ENCODE data around the gene SCRT2. TPM values are rescaled to one million over a fixed set of nuclear protein-coding genes. Genes with fewer than 3 reads are reported as not detected.

SCRT2 gene
- total RNA-seq, 4 donors from 2014 or later: not detected

DNA sequence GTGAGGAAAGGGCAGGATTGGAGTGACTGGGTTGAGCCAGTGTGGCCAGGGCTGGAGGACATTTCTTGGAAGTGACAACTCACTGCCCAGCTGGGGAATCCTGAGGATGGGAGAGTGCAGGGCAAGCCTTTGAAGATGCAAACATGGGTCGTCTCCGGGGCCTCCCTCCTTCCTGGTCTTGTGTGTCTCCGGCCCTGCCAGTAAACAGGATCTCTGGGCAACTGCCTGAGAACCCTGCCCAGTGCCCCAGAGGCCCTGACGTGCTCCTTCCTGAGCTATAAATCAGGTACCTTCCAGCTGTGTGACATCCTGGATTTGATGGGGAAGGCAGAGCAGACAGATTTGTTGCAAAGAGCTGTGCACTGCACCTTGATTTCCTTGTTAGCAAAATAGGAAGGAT, 52.6 kb downstream of the SCRT2 start:
- no peak for DNase-seq (ENCODE audit: low spot score in 2 of 2)
- Histone ChIP-seq H3K4me3 (no peak overlapping the region), H3K36me3 (no peaks in the 10 kb centered on the region), H3K9me3 (no peaks in the 10 kb centered on the region), H3K4me1 (no peaks in the 10 kb centered on the region), H3K27ac (no peak overlapping the region), H3K27me3 (peaks cover 55% of the 10 kb centered on the region)
- no peak for TF ChIP-seq POLR2AphosphoS5 (IDR thresholded peaks at IDR 0.05)
- TF ChIP-seq, protein P1, sequence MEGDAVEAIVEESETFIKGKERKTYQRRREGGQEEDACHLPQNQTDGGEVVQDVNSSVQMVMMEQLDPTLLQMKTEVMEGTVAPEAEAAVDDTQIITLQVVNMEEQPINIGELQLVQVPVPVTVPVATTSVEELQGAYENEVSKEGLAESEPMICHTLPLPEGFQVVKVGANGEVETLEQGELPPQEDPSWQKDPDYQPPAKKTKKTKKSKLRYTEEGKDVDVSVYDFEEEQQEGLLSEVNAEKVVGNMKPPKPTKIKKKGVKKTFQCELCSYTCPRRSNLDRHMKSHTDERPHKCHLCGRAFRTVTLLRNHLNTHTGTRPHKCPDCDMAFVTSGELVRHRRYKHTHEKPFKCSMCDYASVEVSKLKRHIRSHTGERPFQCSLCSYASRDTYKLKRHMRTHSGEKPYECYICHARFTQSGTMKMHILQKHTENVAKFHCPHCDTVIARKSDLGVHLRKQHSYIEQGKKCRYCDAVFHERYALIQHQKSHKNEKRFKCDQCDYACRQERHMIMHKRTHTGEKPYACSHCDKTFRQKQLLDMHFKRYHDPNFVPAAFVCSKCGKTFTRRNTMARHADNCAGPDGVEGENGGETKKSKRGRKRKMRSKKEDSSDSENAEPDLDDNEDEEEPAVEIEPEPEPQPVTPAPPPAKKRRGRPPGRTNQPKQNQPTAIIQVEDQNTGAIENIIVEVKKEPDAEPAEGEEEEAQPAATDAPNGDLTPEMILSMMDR (IDR thresholded peaks at IDR 0.05): no peak
- TF ChIP-seq POLR2A (IDR thresholded peaks at IDR 0.05): no peak
- TF ChIP-seq EP300 (IDR thresholded peaks at IDR 0.05): no peak
- 16% methylated on average over 4 of the region's 4 CpGs for WGBS

DNA sequence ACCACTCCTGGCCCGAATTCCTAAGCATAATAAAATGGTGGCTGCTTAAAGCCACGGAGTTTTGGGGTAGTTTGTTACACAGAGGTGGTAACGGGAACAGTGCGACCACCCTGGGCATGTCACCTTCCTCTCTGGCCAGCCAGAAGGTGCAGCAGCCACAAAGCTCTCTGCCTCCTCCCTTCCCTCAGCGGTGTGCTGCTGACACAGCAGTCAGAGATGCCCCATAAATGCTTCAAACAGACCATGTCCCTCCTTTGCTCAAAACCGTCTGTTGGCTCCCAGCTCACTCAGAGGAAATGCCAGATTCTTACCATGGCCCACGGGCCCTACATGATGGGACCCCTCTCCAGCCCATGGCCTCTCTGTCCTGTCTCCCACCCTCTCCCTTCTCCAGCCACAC, 53.4 kb downstream of the SCRT2 start:
- H3K27ac ChIP-seq: no peak overlapping the region

DNA sequence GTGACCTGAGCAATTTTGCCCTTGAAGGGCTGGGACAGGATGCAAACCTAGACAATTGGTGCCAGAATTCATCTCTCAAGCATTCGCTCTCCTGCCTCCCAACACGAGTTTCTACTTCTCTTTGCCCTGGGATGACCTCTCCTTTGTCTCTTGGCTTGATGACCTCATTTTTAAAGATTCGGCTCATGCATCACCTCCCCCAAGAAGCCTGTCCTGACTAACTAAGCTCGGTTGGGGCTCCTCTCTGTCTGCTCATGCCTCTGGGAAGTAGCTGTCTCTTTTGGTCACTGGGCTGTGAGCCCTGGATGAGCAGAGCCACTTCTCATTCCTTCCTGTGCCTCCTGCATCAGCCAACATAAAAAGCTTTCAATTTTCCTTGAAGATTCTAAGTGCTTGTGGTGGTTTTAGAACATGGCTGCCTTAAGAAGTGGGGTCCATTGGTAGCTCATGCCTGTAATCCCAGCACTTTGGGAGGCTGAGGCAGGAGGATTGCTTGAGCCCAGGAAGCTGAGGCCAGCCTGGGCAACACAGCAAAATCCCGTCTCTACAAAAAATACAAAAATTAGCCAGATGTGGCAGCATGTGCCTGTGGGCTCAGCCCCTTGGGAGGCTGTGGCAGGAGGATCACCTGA, 54.4 kb downstream of the SCRT2 start:
- Histone ChIP-seq H3K36me3 (no peaks in the 10 kb centered on the region), H3K27me3 (peaks cover 68% of the 10 kb centered on the region), H3K4me3 (no peak overlapping the region), H3K9me3 (no peaks in the 10 kb centered on the region), H3K4me1 (no peaks in the 10 kb centered on the region), H3K27ac (no peak overlapping the region)
- WGBS: 45% methylated on average over 5 of the region's 5 CpGs
- no peak for DNase-seq (ENCODE audit: low spot score in 2 of 2)
- TF ChIP-seq POLR2A (IDR thresholded peaks at IDR 0.05) (no peak), EP300 (IDR thresholded peaks at IDR 0.05) (no peak), POLR2AphosphoS5 (IDR thresholded peaks at IDR 0.05) (no peak)
- TF ChIP-seq, protein P1 (IDR thresholded peaks at IDR 0.05): no peak

More for the DNA sequence above, 53.4 kb downstream of the SCRT2 start:
- 62% methylated on average over 2 of the region's 7 CpGs for WGBS
- Histone ChIP-seq H3K9me3 (no peaks in the 10 kb centered on the region), H3K36me3 (no peaks in the 10 kb centered on the region), H3K27me3 (peaks cover 63% of the 10 kb centered on the region), H3K4me1 (no peaks in the 10 kb centered on the region), H3K4me3 (no peak overlapping the region)
- DNase-seq (ENCODE audit: low spot score in 2 of 2): no peak
- TF ChIP-seq POLR2AphosphoS5 (IDR thresholded peaks at IDR 0.05): no peak
- TF ChIP-seq EP300 (IDR thresholded peaks at IDR 0.05): no peak
- TF ChIP-seq, protein P1 (IDR thresholded peaks at IDR 0.05): no peak
- TF ChIP-seq POLR2A (IDR thresholded peaks at IDR 0.05): no peak

DNA sequence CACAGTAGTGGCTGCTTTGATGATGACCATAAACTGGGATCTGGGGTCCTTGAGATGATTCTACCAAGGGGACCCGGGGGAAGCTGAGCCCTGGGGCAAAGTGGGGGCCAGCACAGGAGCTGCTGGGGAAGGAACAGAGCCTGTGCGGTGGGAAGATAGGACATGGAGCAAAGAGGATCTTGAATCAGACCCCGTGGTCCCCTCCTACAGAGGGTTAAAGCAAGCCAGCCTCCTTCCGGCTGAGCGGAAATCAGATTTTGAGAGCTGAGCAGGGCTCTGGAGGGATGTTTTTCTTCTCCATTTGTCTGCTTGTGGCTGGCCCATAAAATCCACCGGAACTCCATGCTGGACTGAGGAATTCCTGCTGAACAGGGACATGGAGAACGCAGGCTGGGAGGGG, 55.4 kb downstream of the SCRT2 start:
- peaks cover 74% of the 10 kb centered on the region for H3K27me3 ChIP-seq

DNA sequence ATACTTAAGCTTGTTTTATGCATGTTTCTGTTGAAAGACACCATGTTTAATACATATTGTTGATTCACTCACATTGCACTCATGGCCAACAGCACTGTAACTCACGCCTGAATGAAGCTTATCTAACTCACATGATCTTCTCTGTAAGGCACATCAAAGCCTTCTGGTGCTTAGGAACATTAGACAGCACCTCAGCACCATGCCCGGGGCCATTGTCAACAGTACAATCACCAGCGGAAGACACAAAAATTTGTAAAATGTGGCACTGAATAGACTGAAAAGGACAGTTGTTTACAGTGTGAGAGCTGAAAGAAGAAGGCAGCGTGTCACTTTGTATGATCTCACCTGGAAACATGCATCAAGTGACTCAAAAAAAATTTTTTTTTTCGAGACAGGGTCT, 56.6 kb downstream of the SCRT2 start:
- Histone ChIP-seq H3K36me3 (no peaks in the 10 kb centered on the region), H3K9me3 (no peaks in the 10 kb centered on the region), H3K4me1 (no peaks in the 10 kb centered on the region), H3K27ac (no peak overlapping the region), H3K4me3 (no peak overlapping the region), H3K27me3 (peaks cover 80% of the 10 kb centered on the region)
- DNase-seq (ENCODE audit: low spot score in 2 of 2): no peak
- WGBS: 48% methylated on average over 5 of the region's 5 CpGs
- no peak for TF ChIP-seq EP300 (IDR thresholded peaks at IDR 0.05)
- TF ChIP-seq, protein P1 (IDR thresholded peaks at IDR 0.05): no peak
- no peak for TF ChIP-seq POLR2A (IDR thresholded peaks at IDR 0.05)
- TF ChIP-seq POLR2AphosphoS5 (IDR thresholded peaks at IDR 0.05): no peak

More for the DNA sequence above, 55.4 kb downstream of the SCRT2 start:
- no peak for DNase-seq (ENCODE audit: low spot score in 2 of 2)
- 19% methylated on average over 7 of the region's 7 CpGs for WGBS
- H3K4me1 ChIP-seq: no peaks in the 10 kb centered on the region
- no peaks in the 10 kb centered on the region for H3K36me3 ChIP-seq
- H3K27ac ChIP-seq: no peak overlapping the region
- H3K9me3 ChIP-seq: no peaks in the 10 kb centered on the region
- no peak overlapping the region for H3K4me3 ChIP-seq
- TF ChIP-seq POLR2AphosphoS5 (IDR thresholded peaks at IDR 0.05) (no peak), POLR2A (IDR thresholded peaks at IDR 0.05) (no peak), EP300 (IDR thresholded peaks at IDR 0.05) (no peak)
- TF ChIP-seq, protein P1 (IDR thresholded peaks at IDR 0.05): no peak
